GM12878 (cell line): ENCODE data around the gene FAM228B. TPM values are rescaled to one million over a fixed set of nuclear protein-coding genes. Genes with fewer than 3 reads are reported as not detected.

Source experiments
- ASH2L ChIP-seq: fragments of 300-600, 200-600 bp; sonication (generic); IDR thresholded peaks from 2 replicates; pipeline ENCODE4 v1.6.1; 2017; ENCODE audit warnings: low read depth, mild to moderate bottlenecking, borderline replicate concordance
- EP300 ChIP-seq, 2 experiments: fragments of 150-350 bp in 1 of 2; IDR thresholded peaks; 2 replicates each; pipeline ENCODE4 v1.6.1; 2011 to 2012; ENCODE audit warnings: low read depth in 2 of 2, low read length in 2 of 2, borderline replicate concordance in 1 of 2, improper control_type of control experiment in 1 of 2, inconsistent platforms in 1 of 2; ENCODE audit not compliant: control insufficient read depth in 1 of 2
- ETV6 ChIP-seq, 2 experiments: fragments of 450-650 bp in 1 of 2; IDR thresholded peaks in 1 of 2; conservative IDR thresholded peaks in 1 of 2; 2 replicates each; pipeline ENCODE4 v1.6.1; 2014; ENCODE audit warnings: antibody characterized with exemption in 1 of 2, borderline replicate concordance in 1 of 2, low read depth in 1 of 2, mild to moderate bottlenecking in 1 of 2, moderate library complexity in 1 of 2
- KAT2A ChIP-seq: conservative IDR thresholded peaks from 2 replicates; pipeline ENCODE4 v1.6.1; 2011; ENCODE audit warnings: low read depth, low read length; ENCODE audit not compliant: control insufficient read depth
- NFYB ChIP-seq: IDR thresholded peaks from 2 replicates; pipeline ENCODE4 v1.6.1; 2011; ENCODE audit warnings: low read depth, mild to moderate bottlenecking, low read length, improper control_type of control experiment, moderate library complexity; ENCODE audit not compliant: insufficient read depth
- POLR2AphosphoS2 ChIP-seq: IDR thresholded peaks from 2 replicates; pipeline ENCODE4 v1.6.1; 2011; ENCODE audit warnings: low read depth, mild to moderate bottlenecking, low read length, improper control_type of control experiment, moderate library complexity
- polyA plus RNA-seq, 11 experiments: library from polyadenylated mRNA; depleted of rRNA in 4 of 11; unstranded in 6 of 11; stranded (reverse) in 5 of 11; fragments of >200 nt; fragmentation: Nextera tagmentation in 4 of 11; fragmentation: Illumina TruSeq in 1 of 11; extraction: Ambion mirVana in 4 of 11; extraction: Trizol in 1 of 11; gene quantifications; 1 replicate in 1 of 11; 2 replicates in 10 of 11; pipeline versions ENCODE4 v1.2.1 to v1.2.3, GENCODE V29; 2011 to 2016; ENCODE audit warnings: inconsistent platforms in 2 of 11, missing spikeins in 2 of 11, low read depth in 1 of 11
- total RNA-seq, 4 experiments: library from RNA; depleted of rRNA in 3 of 4; stranded (reverse); fragments of >200 nt in 3 of 4; fragmentation: Illumina TruSeq in 1 of 4; extraction: Trizol in 1 of 4; gene quantifications; 2 replicates each; pipeline versions ENCODE4 v1.2.1 to v1.2.3, GENCODE V29; 2013 to 2021
- TF ChIP-seq, protein P1 (sequence below): fragments of 450-650 bp; IDR thresholded peaks from 2 replicates; pipeline ENCODE4 v1.6.1; 2016; ENCODE audit warnings: mild to moderate bottlenecking, moderate library complexity, borderline replicate concordance
- TF ChIP-seq, protein P2 (sequence below): fragments of 450-650 bp; conservative IDR thresholded peaks from 2 replicates; pipeline ENCODE4 v1.6.1; 2017; ENCODE audit warnings: mild to moderate bottlenecking, moderate library complexity
- TF ChIP-seq, protein P3 (sequence below): fragments of 450-650 bp; IDR thresholded peaks from 2 replicates; pipeline ENCODE4 v1.6.1; 2017; ENCODE audit warnings: mild to moderate bottlenecking, moderate library complexity

Gene FAM228B
- total and polyA plus RNA-seq, 10 of the 15 experiments (the other 5 are each of a cell fraction or from before 2014, with no cell fraction given): 3.9 to 11.0 (median 7.5) TPM

DNA sequence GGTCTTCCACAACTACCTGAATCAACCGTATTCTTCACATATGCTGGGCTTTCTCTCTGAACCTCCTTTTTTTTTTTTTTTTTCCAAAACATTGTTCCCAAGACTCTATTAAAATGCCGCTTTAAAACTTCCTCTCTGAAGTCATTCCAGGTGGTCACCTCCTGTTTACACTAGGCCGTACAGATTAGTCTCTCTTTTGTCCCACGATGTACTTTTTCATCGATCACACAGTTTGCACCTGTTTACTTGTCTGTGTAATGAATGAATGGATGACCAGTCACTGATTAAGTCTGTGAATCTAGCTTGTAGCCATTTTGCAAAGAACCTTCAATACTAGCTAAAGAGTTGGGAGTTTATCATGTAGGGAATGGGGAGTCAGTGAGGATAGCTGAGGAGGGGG lies 34.9 kb downstream of the FAM228B start (continued):
- TF ChIP-seq, protein P1, sequence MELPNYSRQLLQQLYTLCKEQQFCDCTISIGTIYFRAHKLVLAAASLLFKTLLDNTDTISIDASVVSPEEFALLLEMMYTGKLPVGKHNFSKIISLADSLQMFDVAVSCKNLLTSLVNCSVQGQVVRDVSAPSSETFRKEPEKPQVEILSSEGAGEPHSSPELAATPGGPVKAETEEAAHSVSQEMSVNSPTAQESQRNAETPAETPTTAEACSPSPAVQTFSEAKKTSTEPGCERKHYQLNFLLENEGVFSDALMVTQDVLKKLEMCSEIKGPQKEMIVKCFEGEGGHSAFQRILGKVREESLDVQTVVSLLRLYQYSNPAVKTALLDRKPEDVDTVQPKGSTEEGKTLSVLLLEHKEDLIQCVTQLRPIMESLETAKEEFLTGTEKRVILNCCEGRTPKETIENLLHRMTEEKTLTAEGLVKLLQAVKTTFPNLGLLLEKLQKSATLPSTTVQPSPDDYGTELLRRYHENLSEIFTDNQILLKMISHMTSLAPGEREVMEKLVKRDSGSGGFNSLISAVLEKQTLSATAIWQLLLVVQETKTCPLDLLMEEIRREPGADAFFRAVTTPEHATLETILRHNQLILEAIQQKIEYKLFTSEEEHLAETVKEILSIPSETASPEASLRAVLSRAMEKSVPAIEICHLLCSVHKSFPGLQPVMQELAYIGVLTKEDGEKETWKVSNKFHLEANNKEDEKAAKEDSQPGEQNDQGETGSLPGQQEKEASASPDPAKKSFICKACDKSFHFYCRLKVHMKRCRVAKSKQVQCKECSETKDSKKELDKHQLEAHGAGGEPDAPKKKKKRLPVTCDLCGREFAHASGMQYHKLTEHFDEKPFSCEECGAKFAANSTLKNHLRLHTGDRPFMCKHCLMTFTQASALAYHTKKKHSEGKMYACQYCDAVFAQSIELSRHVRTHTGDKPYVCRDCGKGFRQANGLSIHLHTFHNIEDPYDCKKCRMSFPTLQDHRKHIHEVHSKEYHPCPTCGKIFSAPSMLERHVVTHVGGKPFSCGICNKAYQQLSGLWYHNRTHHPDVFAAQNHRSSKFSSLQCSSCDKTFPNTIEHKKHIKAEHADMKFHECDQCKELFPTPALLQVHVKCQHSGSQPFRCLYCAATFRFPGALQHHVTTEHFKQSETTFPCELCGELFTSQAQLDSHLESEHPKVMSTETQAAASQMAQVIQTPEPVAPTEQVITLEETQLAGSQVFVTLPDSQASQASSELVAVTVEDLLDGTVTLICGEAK: no peak
- TF ChIP-seq ASH2L (no peak), ETV6 (conservative IDR thresholded peaks at IDR 0.05 in 1 of 2, IDR thresholded peaks at IDR 0.05 in 1 of 2; ENCODE audit: borderline replicate concordance in 1 of 2, low read depth in 1 of 2) (no peak), NFYB (no peak), EP300 (IDR thresholded peaks at IDR 0.05; ENCODE audit: borderline replicate concordance in 1 of 2, control insufficient read depth in 1 of 2, low read depth in 2 of 2, low read length in 2 of 2) (no peak), POLR2AphosphoS2 (no peak), KAT2A (no peak)
- TF ChIP-seq, protein P2, sequence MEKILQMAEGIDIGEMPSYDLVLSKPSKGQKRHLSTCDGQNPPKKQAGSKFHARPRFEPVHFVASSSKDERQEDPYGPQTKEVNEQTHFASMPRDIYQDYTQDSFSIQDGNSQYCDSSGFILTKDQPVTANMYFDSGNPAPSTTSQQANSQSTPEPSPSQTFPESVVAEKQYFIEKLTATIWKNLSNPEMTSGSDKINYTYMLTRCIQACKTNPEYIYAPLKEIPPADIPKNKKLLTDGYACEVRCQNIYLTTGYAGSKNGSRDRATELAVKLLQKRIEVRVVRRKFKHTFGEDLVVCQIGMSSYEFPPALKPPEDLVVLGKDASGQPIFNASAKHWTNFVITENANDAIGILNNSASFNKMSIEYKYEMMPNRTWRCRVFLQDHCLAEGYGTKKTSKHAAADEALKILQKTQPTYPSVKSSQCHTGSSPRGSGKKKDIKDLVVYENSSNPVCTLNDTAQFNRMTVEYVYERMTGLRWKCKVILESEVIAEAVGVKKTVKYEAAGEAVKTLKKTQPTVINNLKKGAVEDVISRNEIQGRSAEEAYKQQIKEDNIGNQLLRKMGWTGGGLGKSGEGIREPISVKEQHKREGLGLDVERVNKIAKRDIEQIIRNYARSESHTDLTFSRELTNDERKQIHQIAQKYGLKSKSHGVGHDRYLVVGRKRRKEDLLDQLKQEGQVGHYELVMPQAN: no peak
- TF ChIP-seq, protein P3, sequence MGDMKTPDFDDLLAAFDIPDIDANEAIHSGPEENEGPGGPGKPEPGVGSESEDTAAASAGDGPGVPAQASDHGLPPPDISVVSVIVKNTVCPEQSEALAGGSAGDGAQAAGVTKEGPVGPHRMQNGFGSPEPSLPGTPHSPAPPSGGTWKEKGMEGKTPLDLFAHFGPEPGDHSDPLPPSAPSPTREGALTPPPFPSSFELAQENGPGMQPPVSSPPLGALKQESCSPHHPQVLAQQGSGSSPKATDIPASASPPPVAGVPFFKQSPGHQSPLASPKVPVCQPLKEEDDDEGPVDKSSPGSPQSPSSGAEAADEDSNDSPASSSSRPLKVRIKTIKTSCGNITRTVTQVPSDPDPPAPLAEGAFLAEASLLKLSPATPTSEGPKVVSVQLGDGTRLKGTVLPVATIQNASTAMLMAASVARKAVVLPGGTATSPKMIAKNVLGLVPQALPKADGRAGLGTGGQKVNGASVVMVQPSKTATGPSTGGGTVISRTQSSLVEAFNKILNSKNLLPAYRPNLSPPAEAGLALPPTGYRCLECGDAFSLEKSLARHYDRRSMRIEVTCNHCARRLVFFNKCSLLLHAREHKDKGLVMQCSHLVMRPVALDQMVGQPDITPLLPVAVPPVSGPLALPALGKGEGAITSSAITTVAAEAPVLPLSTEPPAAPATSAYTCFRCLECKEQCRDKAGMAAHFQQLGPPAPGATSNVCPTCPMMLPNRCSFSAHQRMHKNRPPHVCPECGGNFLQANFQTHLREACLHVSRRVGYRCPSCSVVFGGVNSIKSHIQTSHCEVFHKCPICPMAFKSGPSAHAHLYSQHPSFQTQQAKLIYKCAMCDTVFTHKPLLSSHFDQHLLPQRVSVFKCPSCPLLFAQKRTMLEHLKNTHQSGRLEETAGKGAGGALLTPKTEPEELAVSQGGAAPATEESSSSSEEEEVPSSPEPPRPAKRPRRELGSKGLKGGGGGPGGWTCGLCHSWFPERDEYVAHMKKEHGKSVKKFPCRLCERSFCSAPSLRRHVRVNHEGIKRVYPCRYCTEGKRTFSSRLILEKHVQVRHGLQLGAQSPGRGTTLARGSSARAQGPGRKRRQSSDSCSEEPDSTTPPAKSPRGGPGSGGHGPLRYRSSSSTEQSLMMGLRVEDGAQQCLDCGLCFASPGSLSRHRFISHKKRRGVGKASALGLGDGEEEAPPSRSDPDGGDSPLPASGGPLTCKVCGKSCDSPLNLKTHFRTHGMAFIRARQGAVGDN: no peak
